SU-DHL-6 (cell line): ENCODE data around the gene MT3.

Source experiments
- H2AFZ ChIP-seq: fragments of 200-600 bp; sonication (generic); 2 replicates; pipeline ENCODE4 v1.6.1; 2014; ENCODE audit warnings: low read depth, mild to moderate bottlenecking, moderate library complexity, mixed read lengths, antibody characterized with exemption, low read length; ENCODE audit not compliant: severe bottlenecking
- H3F3A ChIP-seq: fragments of 200-600 bp; shearing (Covaris generic); 2 replicates; pipeline ENCODE4 v1.6.0; 2016; ENCODE audit warnings: antibody characterized with exemption, mild to moderate bottlenecking; ENCODE audit not compliant: insufficient read depth
- H3K27ac ChIP-seq: fragments of 200-600 bp; sonication (generic); 2 replicates; pipeline ENCODE4 v1.5.1; 2016; ENCODE audit warnings: low read depth, mild to moderate bottlenecking, low read length, moderate library complexity, mixed read lengths
- H3K27me3 ChIP-seq: fragments of 200-600 bp; sonication (generic), shearing (Covaris generic); 2 replicates; pipeline ENCODE4 v1.6.0; 2014; ENCODE audit warnings: mild to moderate bottlenecking, low read length
- H3K36me3 ChIP-seq: fragments of 200-600 bp; sonication (generic); 2 replicates; pipeline ENCODE4 v1.6.1; 2014; ENCODE audit warnings: mild to moderate bottlenecking, low read length, mixed read lengths
- H3K4me2 ChIP-seq: fragments of 300-600, 200-600 bp; shearing (Covaris generic), sonication (generic); 2 replicates; pipeline ENCODE4 v1.6.0; 2014; ENCODE audit warnings: low read length, low read depth, mild to moderate bottlenecking; ENCODE audit not compliant: poor library complexity, severe bottlenecking
- H3K4me3 ChIP-seq: fragments of 200-600 bp; sonication (generic); 2 replicates; pipeline ENCODE4 v1.5.1; 2014; ENCODE audit warnings: antibody characterized with exemption, low read length, mild to moderate bottlenecking, mixed read lengths; ENCODE audit not compliant: insufficient read depth, poor library complexity, severe bottlenecking
- H3K79me2 ChIP-seq: fragments of 200-600 bp; sonication (generic); 2 replicates; pipeline ENCODE4 v1.6.1; 2014; ENCODE audit warnings: mild to moderate bottlenecking, low read length, moderate library complexity; ENCODE audit not compliant: insufficient read depth
- H3K9ac ChIP-seq: fragments of 200-600 bp; sonication (generic); 2 replicates; pipeline ENCODE4 v1.7.0; 2014; ENCODE audit warnings: mild to moderate bottlenecking, low read length
- H3K9me2 ChIP-seq: fragments of 200-600 bp; sonication (generic); replicated peaks from 2 replicates; pipeline ENCODE4 v1.6.1; 2014; ENCODE audit warnings: low read length; ENCODE audit not compliant: insufficient read depth
- H3K9me3 ChIP-seq: fragments of 200-600 bp; sonication (generic); 2 replicates; pipeline ENCODE4 v1.6.1; 2014; ENCODE audit warnings: low read length, mixed read lengths; ENCODE audit not compliant: insufficient read depth
- H4K20me1 ChIP-seq: fragments of 200-600 bp; sonication (generic); 2 replicates; pipeline ENCODE4 v1.6.1; 2014; ENCODE audit warnings: low read depth, mild to moderate bottlenecking, antibody characterized with exemption, low read length, moderate library complexity, mixed read lengths
- CTCF ChIP-seq: fragments of 200-600 bp; sonication (generic); IDR thresholded peaks from one replicate; pipeline ENCODE4 v1.5.1; 2017; ENCODE audit warnings: antibody characterized with exemption, mild to moderate bottlenecking, low read length, moderate library complexity; ENCODE audit not compliant: insufficient read depth, poor library complexity, severe bottlenecking
- EZH2phosphoT487 ChIP-seq: fragments of 200-600 bp; sonication (generic), shearing (Covaris generic); conservative IDR thresholded peaks from 2 replicates; pipeline ENCODE4 v1.6.1; 2018; ENCODE audit warnings: mild to moderate bottlenecking, antibody characterized with exemption, low read length, moderate library complexity, mixed read lengths

MT3 gene

GRCh38 chr16:56584276-56584675 lies 5.1 kb upstream of the MT3 start:
- Histone ChIP-seq H3K9ac (no peak overlapping the region), H3K36me3 (no peaks in the 10 kb centered on the region), H3K4me3 (no peak overlapping the region), H3K27me3 (no peaks in the 10 kb centered on the region), H3K4me2 (no peak overlapping the region), H3K9me3 (no peaks in the 10 kb centered on the region), H3K9me2 (no peaks in the 10 kb centered on the region), H3F3A (no peaks in the 10 kb centered on the region), H4K20me1 (no peaks in the 10 kb centered on the region), H3K27ac (no peak overlapping the region), H3K79me2 (no peaks in the 10 kb centered on the region), H2AFZ (no peak overlapping the region)
- no peak for TF ChIP-seq CTCF

DNA sequence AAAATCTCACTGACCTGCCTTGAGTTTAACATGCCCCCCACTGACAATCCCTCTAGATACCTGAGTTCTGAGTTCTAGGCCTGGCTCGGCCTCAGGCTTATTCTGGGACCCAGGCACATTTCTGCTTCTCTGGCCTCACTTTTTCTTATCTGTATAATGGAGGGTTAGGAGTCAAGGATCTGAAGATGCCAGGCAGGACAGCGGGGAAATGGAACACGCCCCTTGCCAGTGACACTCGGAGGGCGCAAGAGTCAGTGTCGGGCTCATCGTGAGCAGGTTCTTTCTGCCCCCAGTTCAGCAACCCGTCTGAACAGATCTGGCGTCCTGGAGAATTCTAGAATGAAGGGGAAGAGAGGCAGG lies 567 bp upstream of the MT3 start:
- no peaks in the 10 kb centered on the region for H3K9me3 ChIP-seq
- no peak for TF ChIP-seq EZH2phosphoT487
- no peak for TF ChIP-seq CTCF
- no peak overlapping the region for H3K4me2 ChIP-seq
- no peaks in the 10 kb centered on the region for H3K79me2 ChIP-seq
- H3K27me3 ChIP-seq, result 0 out of 2 replicates have a peak, but pooled peaks cover 3% of the 10 kb centered on the region
- H3K27ac ChIP-seq, result no peak overlapping the region
- H3K9me2 ChIP-seq, result no peaks in the 10 kb centered on the region
- H3K9ac ChIP-seq, result no peak overlapping the region
- no peaks in the 10 kb centered on the region for H4K20me1 ChIP-seq
- H3K36me3 ChIP-seq, result no peaks in the 10 kb centered on the region
- H2AFZ ChIP-seq, result no peak overlapping the region
- H3F3A ChIP-seq, result no peaks in the 10 kb centered on the region
- H3K4me3 ChIP-seq, result no peak overlapping the region

DNA sequence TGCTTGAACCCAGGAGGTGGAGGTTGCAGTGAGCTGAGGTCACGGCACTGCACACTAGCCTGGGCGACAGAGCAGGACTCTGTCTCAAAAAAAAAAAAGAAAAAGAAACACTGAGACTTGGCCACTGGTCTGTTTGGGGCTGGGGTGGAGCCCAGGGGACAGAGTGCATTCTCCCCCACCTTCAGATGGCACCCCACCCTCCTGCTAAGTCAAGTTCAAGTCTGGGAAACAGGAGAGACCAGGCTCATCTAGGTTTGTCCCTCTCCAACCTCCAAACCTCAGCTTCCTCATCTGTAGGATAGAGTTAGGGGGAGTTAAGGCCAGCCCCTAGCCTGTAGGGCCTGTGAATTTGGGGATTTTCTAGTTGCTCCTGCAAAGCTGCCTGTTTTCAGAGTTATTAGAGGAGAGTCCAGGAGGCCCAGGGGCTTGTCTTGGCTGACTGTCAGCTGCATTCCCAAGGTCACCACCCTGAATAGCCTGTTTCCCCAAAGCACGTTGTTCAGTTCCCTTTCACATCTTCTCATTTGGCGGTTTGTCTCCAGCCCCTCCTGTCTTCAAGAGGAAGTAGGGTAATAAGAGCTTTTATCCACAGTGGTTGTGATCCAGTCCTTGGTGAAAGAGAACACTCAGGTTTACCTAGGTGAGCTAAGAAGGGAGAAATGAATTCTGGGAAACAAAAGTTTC lies 2.2 kb downstream of the MT3 start:
- Histone ChIP-seq H3F3A (no peaks in the 10 kb centered on the region), H3K9ac (no peak overlapping the region), H3K9me3 (no peaks in the 10 kb centered on the region), H3K36me3 (no peaks in the 10 kb centered on the region), H3K79me2 (no peaks in the 10 kb centered on the region), H4K20me1 (no peaks in the 10 kb centered on the region), H3K9me2 (no peaks in the 10 kb centered on the region), H3K4me3 (no peak overlapping the region), H2AFZ (no peak overlapping the region), H3K27ac (no peak overlapping the region), H3K4me2 (no peak overlapping the region), H3K27me3 (0 out of 2 replicates have a peak, but pooled peaks cover 3% of the 10 kb centered on the region)
- TF ChIP-seq EZH2phosphoT487, result no peak
- no peak for TF ChIP-seq CTCF
